Pancreas (tissue), 10 donors: ENCODE data around the gene PAX5. TPM values are rescaled to one million over a fixed set of nuclear protein-coding genes. Genes with fewer than 3 reads are reported as not detected.

Experiments used
- ATAC-seq, 4 donors: fragments of 200-7000 bp; cut with Tn5 transposase; one replicate each; pipeline versions ENCODE4 v1.8.0 to v1.9.1; 2020; ENCODE audit warnings: mild to moderate bottlenecking in 4 of 4, moderate library complexity in 4 of 4
- DNase-seq, 6 donors: peaks; one replicate each; pipeline ENCODE4 v3.0.0-alpha.2; 2020
- FAIRE-seq: peaks from 2 replicates; lab custom pipeline; 2012; peaks lifted over from hg19 to GRCh38; lab: Jason Lieb, UNC
- H3K27ac ChIP-seq, 4 donors: fragments of 200-600 bp; sonication (generic); 1 replicate in 3 of 4; 2 replicates in 1 of 4; pipeline versions ENCODE4 v1.5.0 to v1.8.0; 2020
- H3K27me3 ChIP-seq, 4 donors: fragments of 200-600 bp; one replicate each; pipeline ENCODE4 v1.8.0; 2021
- H3K36me3 ChIP-seq, 3 donors: fragments of 200-600 bp; sonication (generic) in 1 of 3; one replicate each; pipeline versions ENCODE4 v1.5.0 to v1.8.0; 2020 to 2021
- H3K4me1 ChIP-seq, 3 donors: fragments of 200-600 bp; one replicate each; pipeline ENCODE4 v1.8.0; 2021
- H3K4me3 ChIP-seq, 4 donors: fragments of 200-600 bp; sonication (generic) in 2 of 4; one replicate each; pipeline versions ENCODE4 v1.5.0 to v1.8.0; 2020 to 2021
- H3K9me3 ChIP-seq, 4 donors: fragments of 200-600 bp; one replicate each; pipeline ENCODE4 v1.8.0; 2021
- CTCF ChIP-seq, 4 donors: fragments of 200-600 bp; sonication (generic) in 3 of 4; IDR thresholded peaks; one replicate each; pipeline versions ENCODE4 v1.5.0 to v1.8.0; 2021; ENCODE audit warnings: antibody characterized with exemption in 4 of 4
- WGBS, 2 donors: extraction: QIAGEN DNeasy Blood & Tissue Kit; methylation state at CpG; one replicate each; pipeline ENCODE4 v1.1.7; 2013; 5-methylcytosine and 5-hydroxymethylcytosine counted together
- intact Hi-C, 3 donors: fragments of 100-400 bp; cut with DNase I; formaldehyde crosslinking; loops; one replicate each; pipeline versions ENCODE4 v1.11.1 to v1.14.2; 2022
- polyA plus RNA-seq, 2 donors: library from polyadenylated mRNA; stranded (reverse); fragments of 200-250 nt; gene quantifications; one replicate each; pipeline ENCODE4 v1.2.3, GENCODE V29; 2013
- total RNA-seq, 6 donors: library from RNA; stranded (reverse); fragmentation: NEBNext Ultra II Directional in 4 of 6; extraction: Animal tissue kit (Norgen Biotek cat#: 25700) in 4 of 6; gene quantifications; one replicate each; pipeline versions ENCODE4 v1.2.1 to v1.2.4, GENCODE V29; 2021 to 2023
- donor health status: healthy with polysubstance abuse.
- donor health status: DM: no; HTN: no; CAD: no; lungs with moderate emphysema.
- donor health status: DM: no; HTN: no; CAD: no.
- donor health status: control.
- donor health status: control.
- donor health status: Bipolar disorder and iron deficiency.
- donor health status: DM: yes; HTN: yes; CAD: no.
- donor health status: DM: no; HTN: no; CAD: no.
- donor health status: DM: no; HTN: no; CAD: no.
- donor health status: DM: yes; HTN: yes; CAD: no.

Gene PAX5
- total and polyA plus RNA-seq, 8 donors: under 0.01 to 0.35 (median 0.28) TPM; not detected in 1

GRCh38 chr9:36913393-36914211, 120.5 kb downstream of the PAX5 start:
- FAIRE-seq (no peak), ATAC-seq (no peak), DNase-seq (no peak)
- Histone ChIP-seq H3K4me3 (no peak overlapping the region), H3K27me3 (no peaks in the 10 kb centered on the region), H3K27ac (no peak overlapping the region), H3K36me3 (no peaks in the 10 kb centered on the region), H3K4me1 (no peaks in the 10 kb centered on the region), H3K9me3 (no peaks in the 10 kb centered on the region)
- no peak for TF ChIP-seq CTCF (IDR thresholded peaks at IDR 0.05)
- intact Hi-C loops: no loop called here
- 54 to 56% methylated on average over 10 of the region's 10 CpGs for WGBS, 2 donors

GRCh38 chr9:36912620-36913019, 121.4 kb downstream of the PAX5 start:
- DNase-seq (no peak), ATAC-seq (no peak), FAIRE-seq (no peak)
- Histone ChIP-seq H3K4me3 (no peak overlapping the region), H3K27ac (no peak overlapping the region), H3K9me3 (no peaks in the 10 kb centered on the region), H3K4me1 (no peaks in the 10 kb centered on the region), H3K27me3 (no peaks in the 10 kb centered on the region), H3K36me3 (no peaks in the 10 kb centered on the region)
- 73 to 76% methylated on average over 3 of the region's 3 CpGs for WGBS, 2 donors
- no peak for TF ChIP-seq CTCF (IDR thresholded peaks at IDR 0.05)
- intact Hi-C loops: no loop called here

GRCh38 chr9:36911601-36912412, 122.3 kb downstream of the PAX5 start:
- FAIRE-seq (no peak), DNase-seq (no peak), ATAC-seq (no peak)
- no peaks in the 10 kb centered on the region for H3K4me1 ChIP-seq
- no peak for TF ChIP-seq CTCF (IDR thresholded peaks at IDR 0.05)
- H3K27me3 ChIP-seq: no peaks in the 10 kb centered on the region
- intact Hi-C loops: no loop called here
- no peak overlapping the region for H3K27ac ChIP-seq
- H3K9me3 ChIP-seq: no peaks in the 10 kb centered on the region
- H3K4me3 ChIP-seq: no peak overlapping the region
- no peaks in the 10 kb centered on the region for H3K36me3 ChIP-seq
- WGBS, 2 donors: 65 to 66% methylated on average over 12 of the region's 12 CpGs

GRCh38 chr9:36911037-36911436, 123.0 kb downstream of the PAX5 start:
- intact Hi-C loops: no loop called here
- no peaks in the 10 kb centered on the region for H3K36me3 ChIP-seq
- TF ChIP-seq CTCF (IDR thresholded peaks at IDR 0.05): no peak

More at GRCh38 chr9:36911037-36911436, 123.0 kb downstream of the PAX5 start:
- Histone ChIP-seq H3K4me1 (no peaks in the 10 kb centered on the region), H3K4me3 (no peak overlapping the region), H3K27me3 (no peaks in the 10 kb centered on the region), H3K9me3 (no peaks in the 10 kb centered on the region), H3K27ac (no peak overlapping the region)
- no peak for DNase-seq
- no peak for ATAC-seq
- 75 to 84% methylated on average over 6 of the region's 6 CpGs for WGBS, 2 donors
- no peak for FAIRE-seq
